Measurements from ENCODE around the gene CTNND2. TPM values are rescaled to one million over a fixed set of nuclear protein-coding genes. Genes with fewer than 3 reads are reported as not detected.

CTNND2 gene
- polyA plus RNA-seq, 1 donor from 2014 or later: 67.0 TPM

- no peaks in the 10 kb centered on the region for H3K79me2 ChIP-seq (replicated peaks; ENCODE audit: insufficient read depth, low read length)
- H3K4me2 ChIP-seq (ENCODE audit: low read length): no peak overlapping the region
- H3K9ac ChIP-seq (ENCODE audit: low read length): no peak overlapping the region
- no peaks in the 10 kb centered on the region for H3K36me3 ChIP-seq (ENCODE audit: insufficient read depth, low read length)
- H3K9me3 ChIP-seq (ENCODE audit: low read length): no peaks in the 10 kb centered on the region
- no peaks in the 10 kb centered on the region for H3F3A ChIP-seq (ENCODE audit: insufficient read depth, low read length, poor library complexity, severe bottlenecking)
- no peak for TF ChIP-seq POLR2AphosphoS5 (IDR thresholded peaks at IDR 0.05)
- no peak overlapping the region for H2AFZ ChIP-seq (ENCODE audit: low read depth, low read length)
- H3K4me3 ChIP-seq (ENCODE audit: low read length): no peak overlapping the region
- no peaks in the 10 kb centered on the region for H3K9me2 ChIP-seq (ENCODE audit: insufficient read depth, low read length)
- H3K27ac ChIP-seq (ENCODE audit: low read length): no peak overlapping the region
- H3K27me3 ChIP-seq (ENCODE audit: insufficient read depth, low read depth, low read length): no peaks in the 10 kb centered on the region
- no peaks in the 10 kb centered on the region for H4K20me1 ChIP-seq (ENCODE audit: insufficient read depth)
Observed at GRCh38 chr5:11047625-11048024, 856.6 kb downstream of the CTNND2 start.

GRCh38 chr5:11047030-11047429, 857.2 kb downstream of the CTNND2 start:
- no peaks in the 10 kb centered on the region for H3K9me3 ChIP-seq (ENCODE audit: low read length)
- H3F3A ChIP-seq (ENCODE audit: insufficient read depth, low read length, poor library complexity, severe bottlenecking): no peaks in the 10 kb centered on the region
- H3K79me2 ChIP-seq (replicated peaks; ENCODE audit: insufficient read depth, low read length): no peaks in the 10 kb centered on the region
- no peak overlapping the region for H3K27ac ChIP-seq (ENCODE audit: low read length)
- no peaks in the 10 kb centered on the region for H3K27me3 ChIP-seq (ENCODE audit: insufficient read depth, low read depth, low read length)
- H3K9me2 ChIP-seq (ENCODE audit: insufficient read depth, low read length): no peaks in the 10 kb centered on the region
- no peak overlapping the region for H2AFZ ChIP-seq (ENCODE audit: low read depth, low read length)
- H3K36me3 ChIP-seq (ENCODE audit: insufficient read depth, low read length): no peaks in the 10 kb centered on the region
- H4K20me1 ChIP-seq (ENCODE audit: insufficient read depth): no peaks in the 10 kb centered on the region
- H3K4me2 ChIP-seq (ENCODE audit: low read length): no peak overlapping the region
- H3K9ac ChIP-seq (ENCODE audit: low read length): no peak overlapping the region
- no peak overlapping the region for H3K4me3 ChIP-seq (ENCODE audit: low read length)
- TF ChIP-seq CTCF (IDR thresholded peaks at IDR 0.05; ENCODE audit: poor library complexity, severe bottlenecking): no peak
- no peak for TF ChIP-seq POLR2AphosphoS5 (IDR thresholded peaks at IDR 0.05)
- TF ChIP-seq TAF1 (IDR thresholded peaks at IDR 0.05; ENCODE audit: low read depth): no peak
- TF ChIP-seq EZH2 (IDR thresholded peaks at IDR 0.05; ENCODE audit: borderline replicate concordance, insufficient read depth, low read length, poor library complexity, severe bottlenecking): no peak
- no peak for TF ChIP-seq SMC3 (conservative IDR thresholded peaks at IDR 0.05; ENCODE audit: poor library complexity)
- TF ChIP-seq MXI1 (conservative IDR thresholded peaks at IDR 0.05; ENCODE audit: poor library complexity, severe bottlenecking): no peak
- no peak for TF ChIP-seq REST (IDR thresholded peaks at IDR 0.05; ENCODE audit: borderline replicate concordance)
- TF ChIP-seq EP300 (conservative IDR thresholded peaks at IDR 0.05; ENCODE audit: poor library complexity, severe bottlenecking): no peak

GRCh38 chr5:11046160-11046559, 858.1 kb downstream of the CTNND2 start:
- no peak overlapping the region for H2AFZ ChIP-seq (ENCODE audit: low read depth, low read length)
- H3K9ac ChIP-seq (ENCODE audit: low read length): no peak overlapping the region
- no peak overlapping the region for H3K4me3 ChIP-seq (ENCODE audit: low read length)
- H3K27ac ChIP-seq (ENCODE audit: low read length): no peak overlapping the region
- H3K4me2 ChIP-seq (ENCODE audit: low read length): no peak overlapping the region
- no peaks in the 10 kb centered on the region for H3F3A ChIP-seq (ENCODE audit: insufficient read depth, low read length, poor library complexity, severe bottlenecking)
- H3K9me2 ChIP-seq (ENCODE audit: insufficient read depth, low read length): no peaks in the 10 kb centered on the region
- no peaks in the 10 kb centered on the region for H3K36me3 ChIP-seq (ENCODE audit: insufficient read depth, low read length)
- H3K27me3 ChIP-seq (ENCODE audit: insufficient read depth, low read depth, low read length): no peaks in the 10 kb centered on the region
- H3K9me3 ChIP-seq (ENCODE audit: low read length): no peaks in the 10 kb centered on the region
- no peaks in the 10 kb centered on the region for H3K79me2 ChIP-seq (replicated peaks; ENCODE audit: insufficient read depth, low read length)
- no peak for TF ChIP-seq REST (IDR thresholded peaks at IDR 0.05; ENCODE audit: borderline replicate concordance)
- no peak for TF ChIP-seq SMC3 (conservative IDR thresholded peaks at IDR 0.05; ENCODE audit: poor library complexity)
- TF ChIP-seq POLR2AphosphoS5 (IDR thresholded peaks at IDR 0.05): no peak
- no peak for TF ChIP-seq TAF1 (IDR thresholded peaks at IDR 0.05; ENCODE audit: low read depth)
- no peak for TF ChIP-seq CTCF (IDR thresholded peaks at IDR 0.05; ENCODE audit: poor library complexity, severe bottlenecking)
- TF ChIP-seq EZH2 (IDR thresholded peaks at IDR 0.05; ENCODE audit: borderline replicate concordance, insufficient read depth, low read length, poor library complexity, severe bottlenecking): no peak
- no peak for TF ChIP-seq RAD21 (conservative IDR thresholded peaks at IDR 0.05)
- no peak for TF ChIP-seq MXI1 (conservative IDR thresholded peaks at IDR 0.05; ENCODE audit: poor library complexity, severe bottlenecking)
- no peak for TF ChIP-seq EP300 (conservative IDR thresholded peaks at IDR 0.05; ENCODE audit: poor library complexity, severe bottlenecking)
- no peaks in the 10 kb centered on the region for H4K20me1 ChIP-seq (ENCODE audit: insufficient read depth)
